Neural cell (in vitro differentiated cells): Measurements from ENCODE around the gene HYAL1. TPM values are rescaled to one million over a fixed set of nuclear protein-coding genes. Genes with fewer than 3 reads are reported as not detected.

Experiments
- H2AFZ ChIP-seq: fragments of 200-600, 300-800 bp; sonication (generic), shearing (Covaris generic); 2 replicates; pipeline ENCODE4 v1.6.0; 2014; ENCODE audit warnings: low read depth, mild to moderate bottlenecking, antibody characterized with exemption, low read length, moderate library complexity
- H3F3A ChIP-seq: fragments of 200-600 bp; shearing (Covaris generic); 2 replicates; pipeline ENCODE4 v1.6.1; 2016; ENCODE audit warnings: mild to moderate bottlenecking, moderate library complexity, mixed read lengths, antibody characterized with exemption, low read length; ENCODE audit not compliant: insufficient read depth, poor library complexity, severe bottlenecking
- H3K27ac ChIP-seq: fragments of 200-600, 300-800 bp; sonication (generic), shearing (Covaris generic); 2 replicates; pipeline ENCODE4 v1.5.1; 2014; ENCODE audit warnings: mild to moderate bottlenecking, low read length, moderate library complexity
- H3K27me3 ChIP-seq: fragments of 300-800, 200-600 bp; sonication (generic), shearing (Covaris generic); 2 replicates; pipeline ENCODE4 v1.6.0; 2014; ENCODE audit warnings: mild to moderate bottlenecking, low read depth, low read length, moderate library complexity; ENCODE audit not compliant: insufficient read depth
- H3K36me3 ChIP-seq: fragments of 300-800, 200-600 bp; sonication (generic), shearing (Covaris generic); 2 replicates; pipeline ENCODE4 v1.5.1; 2014; ENCODE audit warnings: mild to moderate bottlenecking, antibody characterized with exemption, low read length, moderate library complexity; ENCODE audit not compliant: insufficient read depth
- H3K4me2 ChIP-seq: fragments of 300-800, 200-600 bp; sonication (generic), shearing (Covaris generic); 2 replicates; pipeline ENCODE4 v1.6.0; 2014; ENCODE audit warnings: mild to moderate bottlenecking, low read length
- H3K4me3 ChIP-seq: fragments of 300-800, 200-600 bp; sonication (generic), shearing (Covaris generic); 2 replicates; pipeline ENCODE4 v1.5.1; 2014; ENCODE audit warnings: mild to moderate bottlenecking, low read length, moderate library complexity
- H3K79me2 ChIP-seq: fragments of 200-600 bp; shearing (Covaris generic); replicated peaks from 2 replicates; pipeline ENCODE4 v1.6.0; 2014; ENCODE audit warnings: mild to moderate bottlenecking, low read length, moderate library complexity; ENCODE audit not compliant: insufficient read depth
- H3K9ac ChIP-seq: fragments of 300-800, 200-600 bp; sonication (generic), shearing (Covaris generic); 2 replicates; pipeline ENCODE4 v1.6.1; 2016; ENCODE audit warnings: mild to moderate bottlenecking, low read length, mixed read lengths
- H3K9me2 ChIP-seq: fragments of 200-600 bp; shearing (Covaris generic); 2 replicates; pipeline ENCODE4 v1.6.1; 2016; ENCODE audit warnings: mild to moderate bottlenecking, low read length, mixed read lengths; ENCODE audit not compliant: insufficient read depth
- H3K9me3 ChIP-seq: fragments of 200-600, 300-800 bp; sonication (generic), shearing (Covaris generic); 2 replicates; pipeline ENCODE4 v1.6.1; 2016; ENCODE audit warnings: mild to moderate bottlenecking, mixed run types, low read length, moderate library complexity, mixed read lengths
- H4K20me1 ChIP-seq: fragments of 200-600 bp; shearing (Covaris generic); 2 replicates; pipeline ENCODE4 v1.6.1; 2016; ENCODE audit warnings: mild to moderate bottlenecking, mixed run types; ENCODE audit not compliant: insufficient read depth
- EP300 ChIP-seq: fragments of 450-650 bp; conservative IDR thresholded peaks from 2 replicates; pipeline ENCODE4 v1.6.1; 2014; ENCODE audit warnings: antibody characterized with exemption, mild to moderate bottlenecking, moderate library complexity; ENCODE audit not compliant: poor library complexity, severe bottlenecking
- EZH2 ChIP-seq: fragments of 200-600, 300-800 bp; shearing (Covaris generic), sonication (generic); IDR thresholded peaks from 2 replicates; pipeline ENCODE4 v1.6.1; 2014; ENCODE audit warnings: antibody characterized with exemption, low read length, borderline replicate concordance, mild to moderate bottlenecking; ENCODE audit not compliant: insufficient read depth, poor library complexity, severe bottlenecking
- MXI1 ChIP-seq: fragments of 450-650 bp; conservative IDR thresholded peaks from 2 replicates; pipeline ENCODE4 v1.6.1; 2014; ENCODE audit warnings: antibody characterized with exemption, mild to moderate bottlenecking; ENCODE audit not compliant: poor library complexity, severe bottlenecking
- POLR2AphosphoS5 ChIP-seq: IDR thresholded peaks from 2 replicates; pipeline ENCODE4 v1.6.1; 2012
- RAD21 ChIP-seq: fragments of 450-650 bp; conservative IDR thresholded peaks from 2 replicates; pipeline ENCODE4 v1.6.1; 2014; ENCODE audit warnings: antibody characterized with exemption, mild to moderate bottlenecking, moderate library complexity
- SMC3 ChIP-seq: fragments of 450-650 bp; conservative IDR thresholded peaks from 2 replicates; pipeline ENCODE4 v1.6.1; 2014; ENCODE audit warnings: antibody characterized with exemption, mild to moderate bottlenecking, moderate library complexity; ENCODE audit not compliant: poor library complexity
- TAF1 ChIP-seq: IDR thresholded peaks from 2 replicates; pipeline ENCODE4 v1.6.1; 2012; ENCODE audit warnings: low read depth
- polyA plus RNA-seq: library from polyadenylated mRNA; depleted of rRNA; stranded (reverse); fragments of >200 nt; gene quantifications from 2 replicates; pipeline ENCODE4 v1.2.3, GENCODE V29; 2014
- TF ChIP-seq, protein P1 (sequence below): fragments of 450-650 bp; IDR thresholded peaks from 2 replicates; pipeline ENCODE4 v1.5.1; 2014; ENCODE audit warnings: antibody characterized with exemption, mild to moderate bottlenecking, moderate library complexity; ENCODE audit not compliant: poor library complexity, severe bottlenecking
- TF ChIP-seq, protein P2 (sequence below): IDR thresholded peaks from 2 replicates; pipeline ENCODE4 v1.6.1; 2012; ENCODE audit warnings: borderline replicate concordance

The HYAL1 gene
- polyA plus RNA-seq, 1 donor from 2014 or later: 2.2 TPM

DNA sequence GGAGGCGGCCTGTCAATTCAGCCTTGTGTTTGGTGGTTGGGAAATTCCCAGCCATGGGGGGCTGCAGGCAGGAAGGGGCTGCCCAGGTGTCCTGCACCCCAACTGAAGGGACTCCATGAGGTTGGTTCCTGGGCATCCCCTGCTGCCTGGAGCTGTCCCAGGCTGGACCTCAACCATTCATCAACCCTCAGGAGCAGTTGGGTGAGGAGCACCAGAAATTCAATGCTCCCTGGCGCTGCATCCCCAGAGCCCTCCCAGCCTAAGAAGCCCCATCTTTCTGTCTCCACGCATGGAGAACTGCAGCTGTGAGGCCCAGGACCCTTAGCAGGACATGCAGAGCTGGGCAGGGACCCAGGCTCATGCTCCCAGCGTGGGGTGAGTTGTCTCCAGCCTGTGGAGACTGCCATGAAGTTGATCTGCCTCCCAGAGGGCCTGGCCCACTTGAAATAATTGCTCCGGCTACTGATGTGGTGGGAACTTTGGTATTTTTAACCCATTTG lies 42.4 kb downstream of the HYAL1 start:
- Histone ChIP-seq H3K27ac (peak overlapping the region; percentile 90), H3K4me3 (peak overlapping the region; percentile 69), H4K20me1 (no peaks in the 10 kb centered on the region), H3K79me2 (no peaks in the 10 kb centered on the region), H3K9me3 (no peaks in the 10 kb centered on the region), H3K4me2 (peak overlapping the region; percentile 59), H3K9me2 (no peaks in the 10 kb centered on the region), H2AFZ (no peak overlapping the region), H3K27me3 (no peaks in the 10 kb centered on the region), H3F3A (peaks cover 5% of the 10 kb centered on the region), H3K9ac (peak overlapping the region; percentile 95), H3K36me3 (peaks cover 5% of the 10 kb centered on the region)
- TF ChIP-seq EZH2: no peak
- no peak for TF ChIP-seq EP300
- TF ChIP-seq MXI1: no peak
- TF ChIP-seq SMC3: no peak
- TF ChIP-seq, protein P1, sequence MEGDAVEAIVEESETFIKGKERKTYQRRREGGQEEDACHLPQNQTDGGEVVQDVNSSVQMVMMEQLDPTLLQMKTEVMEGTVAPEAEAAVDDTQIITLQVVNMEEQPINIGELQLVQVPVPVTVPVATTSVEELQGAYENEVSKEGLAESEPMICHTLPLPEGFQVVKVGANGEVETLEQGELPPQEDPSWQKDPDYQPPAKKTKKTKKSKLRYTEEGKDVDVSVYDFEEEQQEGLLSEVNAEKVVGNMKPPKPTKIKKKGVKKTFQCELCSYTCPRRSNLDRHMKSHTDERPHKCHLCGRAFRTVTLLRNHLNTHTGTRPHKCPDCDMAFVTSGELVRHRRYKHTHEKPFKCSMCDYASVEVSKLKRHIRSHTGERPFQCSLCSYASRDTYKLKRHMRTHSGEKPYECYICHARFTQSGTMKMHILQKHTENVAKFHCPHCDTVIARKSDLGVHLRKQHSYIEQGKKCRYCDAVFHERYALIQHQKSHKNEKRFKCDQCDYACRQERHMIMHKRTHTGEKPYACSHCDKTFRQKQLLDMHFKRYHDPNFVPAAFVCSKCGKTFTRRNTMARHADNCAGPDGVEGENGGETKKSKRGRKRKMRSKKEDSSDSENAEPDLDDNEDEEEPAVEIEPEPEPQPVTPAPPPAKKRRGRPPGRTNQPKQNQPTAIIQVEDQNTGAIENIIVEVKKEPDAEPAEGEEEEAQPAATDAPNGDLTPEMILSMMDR: no peak
- TF ChIP-seq, protein P2, sequence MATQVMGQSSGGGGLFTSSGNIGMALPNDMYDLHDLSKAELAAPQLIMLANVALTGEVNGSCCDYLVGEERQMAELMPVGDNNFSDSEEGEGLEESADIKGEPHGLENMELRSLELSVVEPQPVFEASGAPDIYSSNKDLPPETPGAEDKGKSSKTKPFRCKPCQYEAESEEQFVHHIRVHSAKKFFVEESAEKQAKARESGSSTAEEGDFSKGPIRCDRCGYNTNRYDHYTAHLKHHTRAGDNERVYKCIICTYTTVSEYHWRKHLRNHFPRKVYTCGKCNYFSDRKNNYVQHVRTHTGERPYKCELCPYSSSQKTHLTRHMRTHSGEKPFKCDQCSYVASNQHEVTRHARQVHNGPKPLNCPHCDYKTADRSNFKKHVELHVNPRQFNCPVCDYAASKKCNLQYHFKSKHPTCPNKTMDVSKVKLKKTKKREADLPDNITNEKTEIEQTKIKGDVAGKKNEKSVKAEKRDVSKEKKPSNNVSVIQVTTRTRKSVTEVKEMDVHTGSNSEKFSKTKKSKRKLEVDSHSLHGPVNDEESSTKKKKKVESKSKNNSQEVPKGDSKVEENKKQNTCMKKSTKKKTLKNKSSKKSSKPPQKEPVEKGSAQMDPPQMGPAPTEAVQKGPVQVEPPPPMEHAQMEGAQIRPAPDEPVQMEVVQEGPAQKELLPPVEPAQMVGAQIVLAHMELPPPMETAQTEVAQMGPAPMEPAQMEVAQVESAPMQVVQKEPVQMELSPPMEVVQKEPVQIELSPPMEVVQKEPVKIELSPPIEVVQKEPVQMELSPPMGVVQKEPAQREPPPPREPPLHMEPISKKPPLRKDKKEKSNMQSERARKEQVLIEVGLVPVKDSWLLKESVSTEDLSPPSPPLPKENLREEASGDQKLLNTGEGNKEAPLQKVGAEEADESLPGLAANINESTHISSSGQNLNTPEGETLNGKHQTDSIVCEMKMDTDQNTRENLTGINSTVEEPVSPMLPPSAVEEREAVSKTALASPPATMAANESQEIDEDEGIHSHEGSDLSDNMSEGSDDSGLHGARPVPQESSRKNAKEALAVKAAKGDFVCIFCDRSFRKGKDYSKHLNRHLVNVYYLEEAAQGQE: no peak
- TF ChIP-seq RAD21: no peak
- TF ChIP-seq TAF1: no peak
- no peak for TF ChIP-seq POLR2AphosphoS5

DNA sequence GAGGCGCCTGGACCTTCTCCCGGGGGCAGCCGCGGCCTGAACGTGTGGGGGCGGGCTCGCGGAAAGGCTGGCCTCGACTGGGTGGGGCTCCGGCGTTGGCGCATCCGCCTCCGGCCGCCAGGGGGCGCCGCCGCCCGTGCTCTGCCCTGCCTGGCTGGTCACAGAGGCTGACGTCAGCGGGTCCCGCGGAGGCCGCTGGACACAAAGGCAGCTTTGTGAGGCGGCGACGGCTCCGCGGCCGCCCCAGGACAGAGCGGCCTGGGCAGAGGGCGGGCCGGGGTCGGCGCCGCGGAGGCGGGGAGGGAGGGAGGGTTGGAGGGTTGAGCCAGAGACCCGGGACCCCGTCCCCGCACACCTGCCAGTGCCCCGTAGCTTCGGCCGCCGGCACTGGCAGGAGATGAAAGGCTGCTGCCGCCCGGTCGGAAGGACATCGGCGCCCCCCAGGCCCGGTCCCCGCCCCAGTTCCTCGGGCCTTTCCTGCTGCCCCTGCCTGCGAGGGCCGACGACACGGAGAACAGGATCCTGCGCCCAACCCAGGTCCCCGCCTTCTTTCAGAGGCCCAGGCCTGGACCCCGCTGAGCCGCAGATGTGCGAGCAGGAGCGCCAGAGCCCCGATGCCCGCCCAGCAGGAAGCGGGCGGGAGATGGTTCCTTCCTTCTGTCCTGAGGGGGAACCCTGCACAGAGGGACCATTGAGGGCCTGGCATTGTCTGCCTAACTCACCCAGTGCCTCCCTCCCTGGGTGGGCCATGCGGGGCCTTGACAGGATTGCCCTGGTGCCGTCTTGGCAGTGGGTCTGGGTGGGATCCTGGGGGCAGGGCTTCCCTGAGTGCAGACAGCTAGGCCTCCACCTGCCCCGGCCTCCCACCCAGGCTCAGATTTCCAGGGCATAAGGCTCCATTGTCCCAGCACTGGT lies 43.1 kb downstream of the HYAL1 start:
- peak overlapping the region; percentile 59 for H3K4me2 ChIP-seq
- H3K79me2 ChIP-seq: no peaks in the 10 kb centered on the region
- no peaks in the 10 kb centered on the region for H3K9me3 ChIP-seq
- no peaks in the 10 kb centered on the region for H4K20me1 ChIP-seq
- TF ChIP-seq POLR2AphosphoS5 (peak; percentile 64), MXI1 (peak; percentile 52), SMC3 (peak; percentile 78), RAD21 (peak; percentile 71), EP300 (peak; percentile 55), EZH2 (no peak), TAF1 (no peak)
- TF ChIP-seq, protein P2: peak; percentile 42
- TF ChIP-seq, protein P1: peak; percentile 98
- no peaks in the 10 kb centered on the region for H3K27me3 ChIP-seq
- H3K27ac ChIP-seq: peak overlapping the region; percentile 90
- peaks cover 5% of the 10 kb centered on the region for H3K36me3 ChIP-seq
- H3K4me3 ChIP-seq: peak overlapping the region; percentile 69
- peak overlapping the region; percentile 95 for H3K9ac ChIP-seq
- H2AFZ ChIP-seq: peak overlapping the region; percentile 33
- peaks cover 5% of the 10 kb centered on the region for H3F3A ChIP-seq
- H3K9me2 ChIP-seq: no peaks in the 10 kb centered on the region
